Measurements from ENCODE around the gene FAM227A.

Gene FAM227A

DNA sequence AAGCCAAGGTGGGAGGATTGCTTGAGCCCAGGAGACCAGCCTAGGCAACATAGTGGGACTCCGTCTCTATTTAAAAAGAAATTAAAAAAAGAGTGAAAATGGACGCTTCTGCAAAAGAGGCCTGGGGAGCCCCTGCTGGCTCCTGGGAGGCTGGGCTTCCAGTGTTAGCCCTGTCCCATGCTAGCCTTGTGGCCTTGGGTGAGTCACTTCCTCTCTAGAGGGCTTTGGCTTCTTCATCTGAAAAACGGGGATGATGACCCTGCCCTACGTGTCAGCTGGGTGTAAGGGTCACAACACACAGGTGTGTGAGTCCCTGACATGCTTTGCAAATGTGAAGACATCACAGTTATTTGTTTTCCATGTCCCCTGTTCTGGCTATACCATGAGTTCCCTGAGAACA, 32.8 kb downstream of the FAM227A start:
- no peak overlapping the region for H3K27ac ChIP-seq
- TF ChIP-seq, protein P1, sequence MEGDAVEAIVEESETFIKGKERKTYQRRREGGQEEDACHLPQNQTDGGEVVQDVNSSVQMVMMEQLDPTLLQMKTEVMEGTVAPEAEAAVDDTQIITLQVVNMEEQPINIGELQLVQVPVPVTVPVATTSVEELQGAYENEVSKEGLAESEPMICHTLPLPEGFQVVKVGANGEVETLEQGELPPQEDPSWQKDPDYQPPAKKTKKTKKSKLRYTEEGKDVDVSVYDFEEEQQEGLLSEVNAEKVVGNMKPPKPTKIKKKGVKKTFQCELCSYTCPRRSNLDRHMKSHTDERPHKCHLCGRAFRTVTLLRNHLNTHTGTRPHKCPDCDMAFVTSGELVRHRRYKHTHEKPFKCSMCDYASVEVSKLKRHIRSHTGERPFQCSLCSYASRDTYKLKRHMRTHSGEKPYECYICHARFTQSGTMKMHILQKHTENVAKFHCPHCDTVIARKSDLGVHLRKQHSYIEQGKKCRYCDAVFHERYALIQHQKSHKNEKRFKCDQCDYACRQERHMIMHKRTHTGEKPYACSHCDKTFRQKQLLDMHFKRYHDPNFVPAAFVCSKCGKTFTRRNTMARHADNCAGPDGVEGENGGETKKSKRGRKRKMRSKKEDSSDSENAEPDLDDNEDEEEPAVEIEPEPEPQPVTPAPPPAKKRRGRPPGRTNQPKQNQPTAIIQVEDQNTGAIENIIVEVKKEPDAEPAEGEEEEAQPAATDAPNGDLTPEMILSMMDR (IDR thresholded peaks at IDR 0.05): no peak
- no peak for TF ChIP-seq ZFX (IDR thresholded peaks at IDR 0.05; ENCODE audit: borderline replicate concordance)

DNA sequence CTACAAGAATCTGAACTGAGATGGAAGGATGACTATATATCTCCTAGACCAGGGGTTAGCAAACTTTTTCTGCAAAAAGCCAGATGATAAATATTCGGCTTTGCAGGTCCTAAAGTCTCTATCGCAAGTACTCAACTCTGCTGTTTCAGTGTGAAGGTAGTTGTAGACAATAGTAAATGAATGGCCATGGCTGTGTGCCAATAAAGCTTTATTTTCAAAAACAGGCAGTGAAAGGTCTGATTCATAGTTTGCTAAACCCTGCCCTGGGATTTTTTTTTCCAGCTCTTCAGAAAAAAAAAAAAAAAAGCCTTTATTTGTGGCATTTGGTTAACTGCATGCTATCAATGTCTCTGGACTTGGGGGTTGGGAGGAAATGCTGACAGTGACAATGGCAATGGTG, 37.5 kb downstream of the FAM227A start:
- TF ChIP-seq, protein P1 (IDR thresholded peaks at IDR 0.05): no peak
- TF ChIP-seq ZFX (IDR thresholded peaks at IDR 0.05; ENCODE audit: borderline replicate concordance): no peak
- H3K27ac ChIP-seq: no peak overlapping the region

DNA sequence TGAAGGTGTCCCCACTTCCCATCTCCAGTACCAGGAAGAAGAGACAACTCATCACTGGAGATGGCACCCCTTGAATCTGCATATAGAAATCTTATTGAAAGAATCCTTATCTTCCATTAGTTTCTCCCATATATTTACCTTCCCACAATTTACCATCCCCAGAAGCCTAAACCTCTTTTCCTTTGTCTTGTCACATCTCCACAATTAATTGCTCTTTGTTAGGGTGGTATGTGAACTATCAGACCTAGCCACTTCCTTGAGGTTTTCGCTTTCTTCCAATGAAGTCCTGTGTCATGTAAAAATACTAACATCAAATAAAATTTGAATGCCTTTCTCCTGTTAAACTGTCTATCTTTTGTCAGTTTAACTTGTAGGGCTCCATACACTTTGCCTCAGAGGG, 37.9 kb downstream of the FAM227A start:
- no peak overlapping the region for H3K27ac ChIP-seq
- TF ChIP-seq ZFX (IDR thresholded peaks at IDR 0.05; ENCODE audit: borderline replicate concordance): no peak
- TF ChIP-seq, protein P1 (IDR thresholded peaks at IDR 0.05): no peak

DNA sequence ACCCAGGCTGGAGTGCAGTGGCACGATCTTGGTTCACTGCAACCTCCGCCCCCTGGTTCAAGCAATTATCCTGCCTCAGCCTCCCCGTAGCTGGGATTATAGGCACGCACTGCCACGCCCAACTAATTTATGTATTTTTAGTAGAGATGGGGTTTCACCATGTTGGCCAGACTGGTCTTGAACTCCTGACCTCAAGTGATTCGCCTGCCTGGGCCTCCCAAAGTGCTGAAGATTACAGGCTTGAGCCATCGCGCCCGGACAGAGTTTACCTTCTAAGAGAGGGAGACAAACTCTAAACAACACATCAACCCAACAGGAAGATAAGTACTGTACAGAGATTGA, 41.2 kb downstream of the FAM227A start:
- H3K27ac ChIP-seq: peak overlapping the region; percentile 7; the same call in 1 of the 2 replicates

DNA sequence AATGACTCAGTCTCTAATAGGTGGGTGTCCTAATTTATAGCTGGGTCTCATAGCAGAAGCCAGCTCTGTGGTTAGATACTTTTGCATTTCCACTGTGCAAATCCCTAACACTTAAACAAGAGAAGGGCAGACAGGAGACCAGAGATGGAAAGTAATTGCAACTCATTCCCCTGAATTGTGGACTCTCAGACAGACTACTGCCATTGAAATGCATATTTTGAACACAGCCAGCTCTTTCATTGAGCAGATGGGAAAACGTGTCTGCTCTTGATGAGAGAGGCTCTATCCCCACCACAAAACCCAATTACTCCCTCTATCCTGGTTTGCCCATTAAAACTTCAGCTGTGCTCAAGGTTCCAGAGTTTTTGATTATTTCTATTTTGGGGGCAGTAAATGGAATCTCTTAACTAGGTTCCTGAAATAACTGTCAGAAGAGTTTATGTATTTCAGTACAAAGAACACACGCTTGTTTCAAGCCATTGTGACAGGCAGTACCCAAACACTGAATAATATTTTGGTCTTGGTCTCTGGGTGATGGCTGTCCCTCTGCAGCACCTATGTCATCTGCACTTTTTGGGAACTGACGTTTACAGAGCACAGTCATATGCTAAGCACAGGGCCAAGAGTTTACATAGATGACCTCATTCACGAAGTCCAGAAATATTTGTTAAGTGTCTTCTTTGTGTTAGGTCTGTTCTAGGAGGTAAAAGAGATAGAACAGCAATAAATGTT, 41.7 kb downstream of the FAM227A start:
- no peak for TF ChIP-seq ZFX (IDR thresholded peaks at IDR 0.05; ENCODE audit: borderline replicate concordance)
- TF ChIP-seq, protein P1 (IDR thresholded peaks at IDR 0.05): no peak
- peak overlapping the region; percentile 7; the same call in 1 of the 2 replicates for H3K27ac ChIP-seq

DNA sequence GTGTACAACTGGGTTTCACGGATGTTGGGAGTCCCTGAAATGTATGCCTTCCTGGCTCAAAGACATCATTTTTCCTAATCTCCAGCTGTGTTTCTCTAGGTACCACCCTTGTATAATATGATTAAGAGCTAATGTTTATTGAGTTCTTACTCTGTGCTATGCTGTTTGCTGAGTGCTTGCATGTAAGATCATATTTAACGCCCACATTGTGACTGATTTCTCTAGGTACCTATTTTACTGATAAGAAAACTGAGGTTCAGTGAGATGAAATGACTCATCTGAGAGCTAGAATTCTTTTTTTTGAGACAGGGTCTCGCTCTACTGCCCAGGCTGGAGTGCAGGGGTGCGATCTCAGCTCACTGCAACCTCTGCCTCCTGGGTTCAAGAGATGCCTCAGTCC, 42.6 kb downstream of the FAM227A start:
- no peak overlapping the region for H3K27ac ChIP-seq
- TF ChIP-seq, protein P1 (IDR thresholded peaks at IDR 0.05): no peak
- TF ChIP-seq ZFX (IDR thresholded peaks at IDR 0.05; ENCODE audit: borderline replicate concordance): no peak

DNA sequence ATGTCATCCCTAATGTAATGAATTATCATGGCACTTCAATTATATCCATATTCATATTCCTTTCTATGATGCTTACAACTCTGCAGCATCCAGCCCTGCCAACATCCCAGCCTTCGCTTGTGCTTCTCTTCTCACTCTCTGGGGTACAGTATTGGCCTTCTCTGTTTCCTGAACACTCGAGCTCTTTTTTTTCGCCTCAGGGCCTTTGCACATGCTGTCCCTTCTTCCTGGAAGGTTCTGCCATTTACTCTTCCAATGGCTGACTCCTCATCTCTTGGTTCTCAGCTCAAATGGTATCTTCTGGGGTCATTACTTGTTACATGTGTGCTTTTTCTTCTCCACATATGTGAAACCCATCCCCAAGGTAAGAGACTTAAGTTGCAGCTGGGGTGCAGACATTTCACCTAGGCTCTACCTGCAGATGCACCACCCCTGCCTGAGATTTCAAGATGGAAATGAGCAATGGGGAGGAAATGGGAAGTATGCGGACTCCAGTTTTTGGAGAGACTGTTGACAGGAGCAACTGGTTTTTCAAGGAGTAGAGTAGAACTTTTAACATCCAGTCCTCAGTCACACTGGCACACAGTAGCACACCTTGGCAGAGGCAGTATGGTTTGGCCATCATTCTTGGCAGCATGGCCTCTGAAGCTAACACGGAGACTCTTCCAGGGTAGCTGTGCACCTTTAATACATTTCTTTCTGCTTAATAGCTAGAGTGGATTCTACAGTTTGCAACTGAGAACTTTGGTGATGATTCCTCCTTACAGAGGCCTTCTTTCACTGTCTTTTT, 43.8 kb downstream of the FAM227A start:
- no peak for TF ChIP-seq ZFX (IDR thresholded peaks at IDR 0.05; ENCODE audit: borderline replicate concordance)
- TF ChIP-seq, protein P1 (IDR thresholded peaks at IDR 0.05): no peak
- H3K27ac ChIP-seq: no peak overlapping the region

Data from 22Rv1 (cell line).